ENCODE results near the gene MYO3B.

DNA sequence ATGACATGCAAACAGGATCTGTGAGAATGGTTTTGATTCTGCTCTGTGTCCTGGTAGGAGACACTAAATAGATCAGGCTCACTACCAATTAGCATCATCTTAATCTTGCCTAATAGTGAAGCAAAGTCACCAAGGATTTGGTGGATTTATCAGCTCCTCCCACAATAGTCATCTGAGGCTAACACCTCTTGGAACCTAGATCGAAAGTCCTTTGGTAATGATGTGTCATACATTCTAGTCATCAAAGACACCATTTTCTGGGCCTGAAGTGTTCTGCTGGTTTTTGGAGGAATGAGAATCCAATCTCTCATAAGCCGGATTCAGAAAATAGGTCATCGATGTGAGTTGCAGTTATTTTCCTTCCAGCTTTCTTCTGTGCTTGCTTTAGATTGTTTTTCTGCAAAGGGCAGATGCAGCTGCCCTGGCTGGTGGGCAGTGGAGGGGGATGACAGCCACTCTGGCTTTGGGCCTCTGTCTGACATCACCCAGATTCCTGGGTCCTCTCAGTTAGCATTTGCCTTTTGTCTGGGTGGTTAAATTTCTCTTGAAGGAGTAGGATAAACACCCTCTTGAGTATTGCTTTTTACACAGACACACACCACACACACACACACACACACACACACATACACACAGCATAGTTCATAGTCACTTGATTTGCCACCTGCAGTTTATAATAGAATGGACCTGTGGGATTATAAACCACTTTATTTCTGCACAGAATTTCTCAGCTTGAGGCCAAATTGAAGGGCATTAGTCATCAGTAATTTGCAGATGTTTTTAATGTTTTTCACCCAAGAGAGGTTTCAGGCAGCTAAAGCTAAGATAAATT lies at the start of gene MYO3B:
- TF ChIP-seq, protein P1, sequence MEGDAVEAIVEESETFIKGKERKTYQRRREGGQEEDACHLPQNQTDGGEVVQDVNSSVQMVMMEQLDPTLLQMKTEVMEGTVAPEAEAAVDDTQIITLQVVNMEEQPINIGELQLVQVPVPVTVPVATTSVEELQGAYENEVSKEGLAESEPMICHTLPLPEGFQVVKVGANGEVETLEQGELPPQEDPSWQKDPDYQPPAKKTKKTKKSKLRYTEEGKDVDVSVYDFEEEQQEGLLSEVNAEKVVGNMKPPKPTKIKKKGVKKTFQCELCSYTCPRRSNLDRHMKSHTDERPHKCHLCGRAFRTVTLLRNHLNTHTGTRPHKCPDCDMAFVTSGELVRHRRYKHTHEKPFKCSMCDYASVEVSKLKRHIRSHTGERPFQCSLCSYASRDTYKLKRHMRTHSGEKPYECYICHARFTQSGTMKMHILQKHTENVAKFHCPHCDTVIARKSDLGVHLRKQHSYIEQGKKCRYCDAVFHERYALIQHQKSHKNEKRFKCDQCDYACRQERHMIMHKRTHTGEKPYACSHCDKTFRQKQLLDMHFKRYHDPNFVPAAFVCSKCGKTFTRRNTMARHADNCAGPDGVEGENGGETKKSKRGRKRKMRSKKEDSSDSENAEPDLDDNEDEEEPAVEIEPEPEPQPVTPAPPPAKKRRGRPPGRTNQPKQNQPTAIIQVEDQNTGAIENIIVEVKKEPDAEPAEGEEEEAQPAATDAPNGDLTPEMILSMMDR (IDR thresholded peaks at IDR 0.05; ENCODE audit: insufficient read depth, low read length, poor library complexity, severe bottlenecking): no peak
- no peak for TF ChIP-seq EZH2phosphoT487 (conservative IDR thresholded peaks at IDR 0.05; ENCODE audit: low read length)

All from SU-DHL-6 (cell line).